HG03354 (cell line): ENCODE results near the gene LTN1.
"Not testable (repeated sequence)": the region's sequence is repeated elsewhere in the genome, so short reads cannot be mapped to it uniquely, and the experiment has no call there.

Experiments
- ATAC-seq: cut with Tn5 transposase; IDR thresholded peaks from one replicate; pipeline ENCODE4 v1.9.1; 2021; ENCODE audit warnings: mild to moderate bottlenecking; ENCODE audit not compliant: unreplicated experiment, poor library complexity, severe bottlenecking

The LTN1 gene

GRCh38 chr21:28991861-28992525 is 684 bp downstream of the LTN1 start:
- no peak for ATAC-seq

GRCh38 chr21:28988146-28988545 is 4.5 kb downstream of the LTN1 start:
- not testable (repeated sequence) for ATAC-seq

DNA sequence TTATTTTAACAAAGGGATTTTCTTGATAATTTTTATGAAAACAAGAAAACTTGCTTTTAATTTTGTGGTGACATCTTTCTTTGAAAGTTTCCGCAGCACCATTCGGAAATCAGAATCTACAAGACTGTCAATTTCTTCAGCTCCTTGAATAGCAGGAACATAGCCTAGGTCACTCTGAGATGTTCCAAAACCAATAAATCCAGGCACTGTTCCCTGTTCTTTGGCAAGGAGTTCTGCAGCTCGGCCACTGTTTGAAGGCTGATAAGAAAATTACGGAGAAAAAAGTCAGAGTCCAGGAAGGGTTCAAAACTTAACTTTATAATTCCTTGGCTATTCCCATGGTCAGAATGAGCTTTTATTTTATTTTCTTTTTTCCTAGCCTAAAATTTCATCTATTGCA is 6.0 kb downstream of the LTN1 start:
- no peak for ATAC-seq

DNA sequence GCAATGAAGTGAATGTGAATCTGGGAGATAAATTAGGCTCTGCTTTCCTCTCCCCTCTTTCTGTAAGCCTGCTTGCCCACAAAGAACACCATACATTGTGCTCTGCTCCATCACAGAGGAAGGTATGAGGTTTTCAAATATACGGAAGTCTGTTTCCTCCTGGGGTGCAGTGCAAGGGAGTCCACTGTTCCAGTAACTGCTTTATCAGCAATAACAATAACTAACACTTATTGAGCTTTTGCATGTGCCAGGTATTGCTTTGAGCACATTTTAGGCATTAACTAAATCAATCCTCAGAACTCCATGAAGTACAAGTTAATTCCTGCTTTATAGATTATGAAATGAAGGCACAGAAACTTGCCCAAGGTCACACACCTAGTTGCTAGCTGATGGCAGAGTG is 10.0 kb downstream of the LTN1 start:
- ATAC-seq = no peak

GRCh38 chr21:28979092-28979491 is 13.6 kb downstream of the LTN1 start:
- ATAC-seq = no peak

DNA sequence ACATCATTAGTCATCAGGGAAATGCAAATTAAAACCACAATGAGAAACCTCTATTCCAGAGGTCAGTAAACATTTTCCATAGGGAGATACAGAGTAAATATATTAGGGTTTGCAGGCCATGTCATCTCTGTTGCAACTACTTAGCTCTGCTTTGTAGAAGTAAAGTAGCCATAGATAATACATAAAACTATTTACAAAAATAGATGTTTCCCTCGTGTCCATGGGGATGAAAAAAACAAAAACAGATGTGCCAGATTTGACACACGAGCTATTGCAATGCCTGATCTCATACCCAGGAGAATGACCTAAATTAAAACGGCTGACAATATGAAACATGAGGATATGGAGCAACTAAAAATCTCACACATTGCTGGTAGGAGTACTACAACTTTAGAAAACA is 17.3 kb downstream of the LTN1 start:
- no peak for ATAC-seq

GRCh38 chr21:28974531-28975227 is 18.0 kb downstream of the LTN1 start:
- no peak for ATAC-seq

DNA sequence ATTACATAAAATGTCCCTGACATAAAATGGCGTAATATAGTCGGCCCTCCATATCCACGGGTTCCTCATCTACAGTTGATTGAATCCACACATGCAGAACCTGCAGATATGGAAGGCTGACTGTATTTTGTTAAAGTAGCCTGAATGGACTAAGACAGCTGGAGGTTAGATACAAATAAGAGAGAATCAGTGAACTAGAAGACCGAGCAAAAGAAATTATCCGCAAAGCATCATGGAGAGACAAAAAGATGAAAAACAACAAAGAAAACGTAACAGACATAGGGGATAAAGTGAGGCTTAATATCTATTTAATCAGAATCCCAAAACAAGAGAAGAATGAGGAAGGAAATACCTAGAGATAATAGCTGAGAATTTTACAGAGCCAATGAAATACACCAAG is 20.3 kb downstream of the LTN1 start:
- ATAC-seq = no peak

GRCh38 chr21:28971171-28971570 is 21.5 kb downstream of the LTN1 start:
- no peak for ATAC-seq

- no peak for ATAC-seq
Observed at GRCh38 chr21:28963831-28964230, 28.8 kb downstream of the LTN1 start.

DNA sequence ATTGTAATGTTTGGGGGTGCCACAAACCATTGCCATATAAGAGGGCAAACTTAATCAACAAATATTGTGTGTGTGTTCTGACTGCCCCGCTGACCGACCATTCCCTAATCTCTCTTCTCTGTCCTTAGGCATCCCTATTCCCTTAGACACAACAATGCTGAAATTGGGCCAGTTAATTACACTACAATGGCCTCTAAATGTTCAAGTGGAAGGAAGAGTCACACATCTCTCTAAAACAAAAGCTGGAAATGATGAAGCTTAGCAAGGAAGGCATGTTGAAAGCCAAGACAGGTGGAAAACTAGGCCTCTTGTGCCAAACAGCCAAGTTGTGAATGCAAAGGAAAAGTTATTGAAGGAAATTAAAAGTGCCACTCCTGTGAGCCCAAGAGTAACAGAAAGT is 30.2 kb downstream of the LTN1 start:
- no peak for ATAC-seq

- ATAC-seq = no peak
Observed at GRCh38 chr21:28961927-28962326, 30.8 kb downstream of the LTN1 start.

GRCh38 chr21:28960245-28960644 is 32.4 kb downstream of the LTN1 start:
- ATAC-seq = no peak

GRCh38 chr21:28959367-28960099 is 33.1 kb downstream of the LTN1 start:
- ATAC-seq = no peak

GRCh38 chr21:28953247-28953646 is 39.4 kb downstream of the LTN1 start:
- peak; percentile 59 for ATAC-seq

DNA sequence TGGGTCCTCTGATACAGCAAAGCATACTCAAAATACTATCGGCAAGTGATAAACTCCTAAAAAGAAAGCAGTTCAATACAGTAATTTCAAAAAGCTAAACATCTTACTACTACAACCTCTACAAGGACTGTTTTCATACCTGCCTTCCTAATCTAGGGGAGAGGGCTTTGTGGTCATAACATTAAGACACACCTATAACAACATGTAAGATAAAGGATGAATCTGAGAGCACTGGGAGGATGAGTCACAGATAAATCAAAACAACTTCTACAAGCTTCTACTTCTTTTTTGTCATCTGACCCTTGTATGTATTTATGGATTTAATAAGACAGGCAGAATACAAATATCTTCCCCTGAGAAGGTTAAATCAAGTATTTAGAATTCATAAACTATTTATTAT is 40.0 kb downstream of the LTN1 start:
- no peak for ATAC-seq

DNA sequence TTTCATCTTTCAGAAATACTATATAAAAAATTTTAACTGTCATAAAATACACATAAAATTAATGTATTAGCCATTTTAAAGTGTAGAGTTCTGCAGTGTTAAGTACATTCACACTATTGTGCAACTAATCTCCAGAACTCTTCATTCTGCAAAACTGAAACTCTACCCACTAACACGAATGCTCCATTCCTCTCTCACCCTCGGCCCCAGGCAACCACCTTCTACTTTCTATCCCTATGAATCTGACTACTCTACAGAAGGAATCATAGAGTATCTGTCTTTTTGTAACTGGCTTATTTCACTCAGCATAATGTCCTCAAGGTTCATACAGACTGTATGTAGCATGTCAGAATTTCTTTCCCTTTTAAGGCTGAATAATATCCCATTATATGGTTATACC is 43.4 kb downstream of the LTN1 start:
- no peak for ATAC-seq

DNA sequence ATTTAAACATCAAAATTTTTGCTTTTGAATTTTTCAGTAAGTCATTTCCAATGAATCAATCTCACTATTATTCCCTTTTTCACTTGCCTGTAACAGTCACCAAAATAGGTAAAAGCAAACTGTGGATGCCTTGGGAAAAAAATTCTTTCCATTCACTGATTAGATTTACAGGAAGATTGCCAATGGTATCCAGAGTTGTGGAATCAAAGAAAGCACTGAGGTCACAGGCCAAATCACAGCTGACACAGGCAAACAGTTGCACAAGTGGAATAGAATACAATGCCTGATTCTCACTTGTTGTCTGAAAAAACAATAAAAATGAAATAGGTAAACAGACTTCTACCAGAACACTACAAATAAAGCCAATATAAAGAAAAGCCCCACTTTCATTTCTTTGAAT is 48.4 kb downstream of the LTN1 start:
- no peak for ATAC-seq

- ATAC-seq = no peak
Observed at GRCh38 chr21:28943631-28944030, 49.0 kb downstream of the LTN1 start.

- ATAC-seq = no peak
Observed at GRCh38 chr21:28938726-28939125, 54.0 kb downstream of the LTN1 start.

DNA sequence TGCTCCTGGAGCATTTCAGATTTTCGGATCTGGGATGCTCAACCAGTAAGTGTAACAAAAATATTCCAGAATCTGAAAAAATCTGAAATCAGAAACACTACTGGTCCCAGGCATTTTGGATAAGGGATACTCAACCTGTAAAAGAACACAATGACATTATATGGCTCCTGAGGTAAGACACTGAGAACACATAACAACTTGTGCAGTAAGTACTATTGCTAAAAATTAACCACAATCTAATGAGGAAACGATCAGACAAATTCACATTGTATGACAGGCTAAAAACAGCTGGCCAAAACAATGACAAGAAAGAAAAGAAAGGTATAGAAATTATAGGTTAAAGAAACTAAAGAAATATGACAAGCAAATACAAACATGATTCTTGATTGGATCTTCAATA is 54.9 kb downstream of the LTN1 start:
- no peak for ATAC-seq
